ENCODE measurements around the gene ISCU.
A peak's percentile ranks its signal among the peaks of the same experiment; 100 is the strongest.

Gene ISCU

GRCh38 chr12:108611884-108612415 is 49.6 kb downstream of the ISCU start:
- peak; percentile 61; the same call in 1 of the 2 replicates for TF ChIP-seq CTCF (IDR thresholded peaks at IDR 0.05; ENCODE audit: borderline replicate concordance, insufficient read depth, low read depth, low read length)
- no peak overlapping the region for H3K4me3 ChIP-seq (ENCODE audit: low read depth, low read length)

- no peak overlapping the region for H3K4me3 ChIP-seq (ENCODE audit: low read depth, low read length)
- no peak for TF ChIP-seq CTCF (IDR thresholded peaks at IDR 0.05; ENCODE audit: borderline replicate concordance, insufficient read depth, low read depth, low read length)
Measured at GRCh38 chr12:108612788-108613282, 50.4 kb downstream of the ISCU start.

DNA sequence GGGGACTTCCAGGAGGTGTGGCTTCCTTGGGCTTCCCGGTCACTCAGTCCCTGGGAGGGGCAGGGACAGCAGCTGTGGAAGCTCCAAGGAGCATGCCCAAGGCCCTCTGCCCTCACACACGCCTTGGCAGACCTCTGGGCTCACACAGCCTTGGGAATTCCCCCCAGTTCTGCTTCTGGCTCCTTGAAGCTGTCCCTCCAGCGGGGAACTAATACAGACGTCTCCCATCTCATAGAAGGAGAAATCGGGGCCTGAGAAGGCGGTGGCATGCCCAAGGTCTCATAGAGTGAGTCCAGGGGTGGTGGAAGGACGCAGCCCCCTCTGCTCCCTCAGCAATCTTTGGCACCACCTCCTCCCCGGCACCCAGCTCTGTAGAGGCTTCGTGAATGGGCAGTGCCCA is 51.2 kb downstream of the ISCU start:
- no peak overlapping the region for H3K4me3 ChIP-seq (ENCODE audit: low read depth, low read length)
- no peak for TF ChIP-seq CTCF (IDR thresholded peaks at IDR 0.05; ENCODE audit: borderline replicate concordance, insufficient read depth, low read depth, low read length)

DNA sequence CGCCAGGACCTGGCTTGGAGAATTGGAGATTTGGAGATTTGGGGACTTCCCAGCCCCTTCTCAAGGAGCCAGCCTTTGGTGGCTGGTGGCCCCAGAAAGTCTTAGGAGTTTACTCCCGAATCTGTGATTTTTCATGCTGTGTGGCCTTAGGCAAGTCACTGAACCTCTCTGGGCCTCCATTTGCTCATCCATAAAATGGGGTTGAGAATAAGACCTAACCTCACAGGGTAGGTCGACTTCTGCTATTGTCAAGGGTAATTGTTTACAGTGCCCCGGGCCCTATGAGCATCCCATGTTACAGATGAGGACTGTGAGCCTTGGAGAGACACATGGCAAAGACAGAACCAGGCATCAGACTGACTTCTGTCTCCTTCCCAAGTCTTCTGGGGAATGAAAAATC is 51.6 kb downstream of the ISCU start:
- no peak for TF ChIP-seq CTCF (IDR thresholded peaks at IDR 0.05; ENCODE audit: borderline replicate concordance, insufficient read depth, low read depth, low read length)
- no peak overlapping the region for H3K4me3 ChIP-seq (ENCODE audit: low read depth, low read length)

DNA sequence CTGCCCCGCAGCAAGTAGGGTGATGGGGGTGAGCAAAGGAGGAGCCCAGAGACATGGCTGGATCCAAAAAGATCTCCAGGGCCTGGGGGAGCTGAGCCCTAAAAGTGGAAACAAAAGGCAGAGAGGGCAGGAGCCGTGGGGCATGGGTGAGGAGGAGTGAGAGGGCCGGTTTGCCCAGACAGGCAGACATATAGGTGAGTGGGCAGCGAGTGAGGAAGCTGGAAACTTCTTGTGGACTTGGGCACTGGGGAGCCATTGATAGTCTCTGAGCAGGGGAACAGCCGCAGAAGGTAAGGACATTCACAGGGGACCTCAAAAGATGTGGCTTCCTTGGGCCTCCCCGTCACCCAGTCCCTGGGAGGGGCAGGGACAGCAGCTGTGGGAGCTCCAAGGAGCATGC is 52.2 kb downstream of the ISCU start:
- H3K4me3 ChIP-seq (ENCODE audit: low read depth, low read length) = no peak overlapping the region
- no peak for TF ChIP-seq CTCF (IDR thresholded peaks at IDR 0.05; ENCODE audit: borderline replicate concordance, insufficient read depth, low read depth, low read length)

DNA sequence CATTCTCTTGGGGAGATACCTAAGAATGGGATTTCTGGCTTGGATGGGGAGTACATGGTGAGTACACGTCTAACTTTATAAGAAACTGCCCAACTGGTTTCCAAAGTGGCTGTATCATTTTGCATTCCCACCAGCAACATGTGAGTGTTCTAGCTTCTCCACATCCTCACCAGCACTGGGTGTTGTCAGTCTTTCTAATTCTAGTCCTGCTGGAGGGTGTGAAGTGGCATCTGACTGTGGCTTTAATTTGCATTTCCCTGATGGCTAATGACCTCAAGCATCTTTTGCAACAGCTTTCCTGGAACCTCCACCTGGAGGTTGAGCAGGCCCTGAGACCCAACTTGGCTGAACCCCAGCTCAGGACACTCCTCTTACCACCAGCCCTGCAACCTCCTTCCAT is 53.5 kb downstream of the ISCU start:
- TF ChIP-seq CTCF (IDR thresholded peaks at IDR 0.05; ENCODE audit: borderline replicate concordance, insufficient read depth, low read depth, low read length) = no peak
- H3K4me3 ChIP-seq (ENCODE audit: low read depth, low read length) = no peak overlapping the region

DNA sequence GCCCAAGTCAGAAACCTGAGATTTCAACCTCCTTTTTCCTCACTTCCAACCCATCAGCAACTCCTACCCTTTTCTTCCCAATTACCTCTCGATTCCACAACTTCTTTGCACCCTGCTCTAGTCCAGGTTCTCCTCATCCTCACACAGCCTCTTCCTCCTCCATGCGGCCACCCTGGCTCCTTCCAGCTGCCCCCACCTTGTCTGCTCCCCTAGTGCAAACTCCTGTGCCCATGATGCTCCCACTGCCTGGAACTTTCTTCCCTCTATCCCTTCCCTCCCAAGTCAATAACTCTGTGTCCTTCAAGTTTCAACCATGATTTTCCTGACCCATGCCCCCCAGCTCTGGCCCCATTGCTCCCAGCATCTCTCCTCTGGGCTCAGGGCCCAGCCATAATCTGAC is 54.0 kb downstream of the ISCU start:
- no peak overlapping the region for H3K4me3 ChIP-seq (ENCODE audit: low read depth, low read length)
- no peak for TF ChIP-seq CTCF (IDR thresholded peaks at IDR 0.05; ENCODE audit: borderline replicate concordance, insufficient read depth, low read depth, low read length)
